Naive thymus-derived CD4-positive, alpha-beta T cell (primary cell): Measurements from ENCODE around the gene AIRE. TPM values are rescaled to one million over a fixed set of nuclear protein-coding genes. Genes with fewer than 3 reads are reported as not detected.

Experiments used
- ATAC-seq: fragments of 150-1000 bp; cut with Tn5 transposase; 2 replicates; pipeline ENCODE4 v1.10.0; 2021; ENCODE audit warnings: mild to moderate bottlenecking, moderate library complexity
- CTCF ChIA-PET: fragments of 350-600 bp; sonication (Branson Sonifier 250); formaldehyde crosslinking; loops from one replicate; lab custom pipeline; 2021; ENCODE audit warnings: antibody characterized with exemption; lab: Charles Lee
- POLR2A ChIA-PET: fragments of 350-600 bp; sonication (Branson Sonifier 250); formaldehyde crosslinking; loops from one replicate; lab custom pipeline; 2021; ENCODE audit warnings: antibody characterized with exemption, inconsistent platforms; lab: Charles Lee
- DNase-seq, 9 donors: peaks; one replicate each; pipeline versions ENCODE4 v3.0.0 to v3.0.0-alpha.2; 2020 to 2022; ENCODE audit warnings: mixed read lengths in 1 of 9
- H3K27ac ChIP-seq: one replicate; pipeline ENCODE4 v1.7.0; 2013; ENCODE audit warnings: mild to moderate bottlenecking, low read depth, low read length, moderate library complexity
- H3K27me3 ChIP-seq, 2 donors: one replicate each; pipeline ENCODE4 v1.7.0; 2013; ENCODE audit warnings: low read length in 2 of 2, mild to moderate bottlenecking in 2 of 2, moderate library complexity in 2 of 2; ENCODE audit not compliant: control insufficient read depth in 2 of 2, insufficient read depth in 2 of 2
- H3K36me3 ChIP-seq, 3 experiments: 1 replicate in 2 of 3; 2 replicates in 1 of 3; pipeline ENCODE4 v1.7.0; 2013; ENCODE audit warnings: low read length in 3 of 3, mild to moderate bottlenecking in 3 of 3, moderate library complexity in 1 of 3; ENCODE audit not compliant: insufficient read depth in 3 of 3, control insufficient read depth in 2 of 3
- H3K4me1 ChIP-seq, 2 donors: one replicate each; pipeline ENCODE4 v1.7.0; 2013; ENCODE audit warnings: low read length in 2 of 2, mild to moderate bottlenecking in 2 of 2, moderate library complexity in 1 of 2; ENCODE audit not compliant: control insufficient read depth in 2 of 2, insufficient read depth in 2 of 2
- H3K4me3 ChIP-seq: 2 replicates; pipeline ENCODE4 v1.7.0; 2013; ENCODE audit warnings: mild to moderate bottlenecking, low read length
- H3K9me3 ChIP-seq, 3 experiments: 1 replicate in 2 of 3; 2 replicates in 1 of 3; pipeline ENCODE4 v1.7.0; 2013; ENCODE audit warnings: low read length in 3 of 3; ENCODE audit not compliant: control insufficient read depth in 2 of 3
- H3K27ac Mint-ChIP-seq, 9 donors: one replicate each; pipeline ENCODE4 v1.8.0; 2020 to 2022; ENCODE audit warnings: mixed read lengths in 9 of 9, mild to moderate bottlenecking in 8 of 9, moderate library complexity in 5 of 9, inconsistent platforms in 2 of 9
- H3K27me3 Mint-ChIP-seq, 5 donors: one replicate each; pipeline ENCODE4 v1.8.0; 2021 to 2022; ENCODE audit warnings: mixed read lengths in 5 of 5, mild to moderate bottlenecking in 1 of 5
- H3K36me3 Mint-ChIP-seq, 5 donors: one replicate each; pipeline ENCODE4 v1.8.0; 2020 to 2022; ENCODE audit warnings: mixed read lengths in 5 of 5, mild to moderate bottlenecking in 3 of 5, inconsistent platforms in 1 of 5
- H3K4me1 Mint-ChIP-seq, 7 donors: one replicate each; pipeline ENCODE4 v1.8.0; 2020 to 2022; ENCODE audit warnings: mixed read lengths in 7 of 7, mild to moderate bottlenecking in 3 of 7, inconsistent platforms in 1 of 7
- H3K4me3 Mint-ChIP-seq, 10 donors: one replicate each; pipeline ENCODE4 v1.8.0; 2020 to 2022; ENCODE audit warnings: mild to moderate bottlenecking in 10 of 10, mixed read lengths in 10 of 10, moderate library complexity in 6 of 10, inconsistent platforms in 2 of 10
- H3K9me3 Mint-ChIP-seq, 11 donors: one replicate each; pipeline ENCODE4 v1.8.0; 2020 to 2022; ENCODE audit warnings: mixed read lengths in 11 of 11, mild to moderate bottlenecking in 4 of 11, inconsistent platforms in 1 of 11, moderate library complexity in 1 of 11
- intact Hi-C, 2 donors: fragments of 100-400 bp; cut with micrococcal nuclease; formaldehyde crosslinking; loops; one replicate each; pipeline ENCODE4 v1.15.1; 2023
- polyA plus RNA-seq, 2 donors: library from polyadenylated mRNA; unstranded; fragments of 300-500 nt; fragmentation: Illumina TruSeq; gene quantifications; one replicate each; pipeline ENCODE4 v1.2.3, GENCODE V29; 2021
- total RNA-seq, 6 experiments: library from RNA in 5 of 6; stranded (reverse) in 5 of 6; gene quantifications; 1 replicate in 5 of 6; 2 replicates in 1 of 6; pipeline ENCODE4 v1.2.3 and lab custom pipeline; 2021 to 2026

AIRE gene
- total and polyA plus RNA-seq, 7 experiments from 2014 or later: 0.14 to 2.6 (median 0.32) TPM; not detected in 4

DNA sequence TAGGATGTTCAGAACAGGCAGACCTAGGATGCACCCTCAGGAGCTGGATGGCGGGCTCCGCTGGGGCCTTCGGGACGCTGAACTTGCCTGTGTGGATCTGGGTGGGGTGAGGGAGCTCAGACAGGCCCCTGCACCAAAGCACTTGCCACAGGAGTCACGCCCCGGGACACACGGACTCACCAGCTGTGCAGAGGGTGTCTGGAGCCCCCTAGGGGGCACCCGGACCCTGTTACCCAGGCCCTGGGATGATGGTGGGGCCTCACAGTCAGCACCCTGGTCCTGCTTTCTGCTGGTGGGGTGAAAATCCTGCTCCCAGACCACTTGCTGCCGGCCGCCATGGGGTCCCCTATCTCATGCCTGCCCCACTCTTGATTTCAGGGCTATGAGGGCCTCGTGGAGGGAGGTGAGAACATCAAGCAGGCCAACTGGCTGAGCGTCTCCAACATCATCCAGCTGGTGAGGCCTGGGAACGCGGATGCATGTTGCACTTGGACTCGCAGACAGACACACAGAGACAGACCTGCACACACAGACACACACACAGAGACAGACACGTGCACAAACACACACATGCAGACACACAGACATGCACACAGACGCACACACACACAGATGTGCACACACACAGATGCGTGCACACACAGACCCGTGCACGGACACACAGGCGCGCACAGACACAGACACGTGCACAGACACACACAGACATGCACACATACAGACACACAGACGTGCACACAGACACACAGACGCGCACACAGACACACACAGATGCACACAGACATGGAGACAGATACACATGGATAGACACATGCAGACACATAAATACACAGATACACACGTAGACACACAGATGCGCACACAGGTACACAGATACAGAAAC lies 25.2 kb downstream of the AIRE start:
- no peak for ATAC-seq
- peaks cover 1 to 15% (median 7%) of the 10 kb centered on the region in 7 donors for H3K4me1 Mint-ChIP-seq
- intact Hi-C loops: no loop called here

DNA sequence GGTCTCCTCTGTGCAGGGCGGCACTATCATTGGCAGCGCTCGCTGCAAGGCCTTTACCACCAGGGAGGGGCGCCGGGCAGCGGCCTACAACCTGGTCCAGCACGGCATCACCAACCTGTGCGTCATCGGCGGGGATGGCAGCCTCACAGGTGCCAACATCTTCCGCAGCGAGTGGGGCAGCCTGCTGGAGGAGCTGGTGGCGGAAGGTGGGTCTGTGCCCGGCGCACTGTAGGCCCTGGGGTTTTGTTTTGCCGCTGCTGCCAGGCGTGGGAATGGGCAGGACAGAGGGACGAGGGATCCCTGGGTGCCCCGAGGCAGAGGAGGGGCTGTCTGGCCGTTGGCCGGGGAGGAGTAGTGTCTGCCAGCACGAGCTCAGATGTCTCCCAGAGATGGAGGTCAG lies 26.4 kb downstream of the AIRE start:
- POLR2A ChIA-PET: no interaction called here
- Mint-ChIP-seq H3K27me3 (no peaks in the 10 kb centered on the region), H3K27ac (no peak overlapping the region), H3K4me3 (no peak overlapping the region), H3K36me3 (peaks cover 6 to 15% (median 7%) of the 10 kb centered on the region in 5 donors), H3K4me1 (peaks cover 0 to 15% (median 7%) of the 10 kb centered on the region in 7 donors), H3K9me3 (no peaks in the 10 kb centered on the region)
- DNase-seq: no peak
- CTCF ChIA-PET: no interaction called here
- H3K4me1 ChIP-seq: no peaks in the 10 kb centered on the region
- no peak overlapping the region for H3K4me3 ChIP-seq
- intact Hi-C loops: no loop called here
- H3K9me3 ChIP-seq: no peaks in the 10 kb centered on the region
- H3K27me3 ChIP-seq: no peaks in the 10 kb centered on the region
- ATAC-seq: no peak
- peaks cover 7 to 90% (median 14%) of the 10 kb centered on the region in 3 experiments for H3K36me3 ChIP-seq
- H3K27ac ChIP-seq: no peak overlapping the region

More for the DNA sequence above, 25.2 kb downstream of the AIRE start:
- Histone ChIP-seq H3K36me3 (peaks cover 7 to 90% (median 14%) of the 10 kb centered on the region in 3 experiments), H3K27ac (no peak overlapping the region), H3K9me3 (no peaks in the 10 kb centered on the region), H3K4me1 (no peaks in the 10 kb centered on the region), H3K27me3 (no peaks in the 10 kb centered on the region), H3K4me3 (no peak overlapping the region)
- H3K9me3 Mint-ChIP-seq: no peaks in the 10 kb centered on the region
- no peak for DNase-seq
- no peak overlapping the region for H3K4me3 Mint-ChIP-seq
- ChIA-PET POLR2A (no interaction called here), CTCF (no interaction called here)
- peak overlapping the region in 4 of 9 donors; percentile 3 to 63 (median 50) for H3K27ac Mint-ChIP-seq
- no peaks in the 10 kb centered on the region for H3K27me3 Mint-ChIP-seq
- peaks cover 6 to 12% (median 7%) of the 10 kb centered on the region in 5 donors for H3K36me3 Mint-ChIP-seq

DNA sequence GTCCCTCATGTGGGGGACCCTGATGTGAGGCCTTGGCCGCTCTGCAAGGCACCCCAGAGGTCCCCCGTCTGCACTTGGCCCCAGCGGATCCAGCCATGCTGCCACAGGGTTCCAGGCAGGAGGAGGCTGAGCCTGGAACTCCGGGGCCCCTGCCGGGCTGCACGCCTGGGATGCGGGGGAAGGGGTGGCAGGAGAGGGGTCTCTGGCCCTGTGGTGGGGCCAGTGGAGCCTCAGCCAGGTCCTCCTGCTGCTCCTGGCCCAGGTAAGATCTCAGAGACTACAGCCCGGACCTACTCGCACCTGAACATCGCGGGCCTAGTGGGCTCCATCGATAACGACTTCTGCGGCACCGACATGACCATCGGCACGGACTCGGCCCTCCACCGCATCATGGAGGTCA lies 27.0 kb downstream of the AIRE start:
- H3K4me1 Mint-ChIP-seq: peaks cover 0 to 15% (median 6%) of the 10 kb centered on the region in 7 donors
- H3K9me3 Mint-ChIP-seq: no peaks in the 10 kb centered on the region
- no peak overlapping the region for H3K27ac Mint-ChIP-seq
- no peak overlapping the region for H3K27ac ChIP-seq
- H3K9me3 ChIP-seq: no peaks in the 10 kb centered on the region
- no peak for ATAC-seq
- intact Hi-C loops: no loop called here
- H3K27me3 Mint-ChIP-seq: no peaks in the 10 kb centered on the region
- H3K4me3 ChIP-seq: no peak overlapping the region
- ChIA-PET CTCF (no interaction called here), POLR2A (no interaction called here)
- H3K4me3 Mint-ChIP-seq: no peak overlapping the region
- DNase-seq: no peak
- no peaks in the 10 kb centered on the region for H3K27me3 ChIP-seq
- no peaks in the 10 kb centered on the region for H3K4me1 ChIP-seq
- H3K36me3 ChIP-seq: peaks cover 7 to 90% (median 14%) of the 10 kb centered on the region in 3 experiments
- H3K36me3 Mint-ChIP-seq: peaks cover 6 to 13% (median 7%) of the 10 kb centered on the region in 5 donors

DNA sequence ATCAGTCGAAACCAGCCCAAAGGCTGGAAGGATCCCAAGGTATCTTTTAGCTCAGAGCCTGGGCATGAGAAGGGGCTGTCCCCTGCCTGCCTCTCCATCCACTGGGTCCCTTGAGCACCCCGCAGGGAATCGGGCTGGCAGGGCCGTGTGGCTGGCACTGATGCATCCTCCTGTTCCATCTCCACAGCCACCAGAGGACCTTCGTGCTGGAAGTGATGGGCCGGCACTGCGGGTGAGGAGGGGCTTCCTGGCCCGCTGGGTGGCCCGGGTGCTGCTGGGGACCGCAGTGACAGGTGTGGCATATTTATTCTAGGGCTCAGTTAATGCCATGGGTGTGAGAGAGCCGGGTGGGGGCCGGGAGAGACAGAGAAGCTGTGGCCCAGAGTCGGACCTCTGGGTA lies 27.8 kb downstream of the AIRE start:
- Histone ChIP-seq H3K27ac (no peak overlapping the region), H3K36me3 (peaks cover 7 to 92% (median 14%) of the 10 kb centered on the region in 3 experiments), H3K27me3 (no peaks in the 10 kb centered on the region), H3K4me3 (no peak overlapping the region), H3K4me1 (no peaks in the 10 kb centered on the region), H3K9me3 (no peaks in the 10 kb centered on the region)
- ChIA-PET CTCF (no interaction called here), POLR2A (no interaction called here)
- peaks cover 0 to 15% (median 0%) of the 10 kb centered on the region in 7 donors for H3K4me1 Mint-ChIP-seq
- DNase-seq (no peak), ATAC-seq (no peak)
- no peaks in the 10 kb centered on the region for H3K27me3 Mint-ChIP-seq
- no peak overlapping the region for H3K4me3 Mint-ChIP-seq
- no peaks in the 10 kb centered on the region for H3K9me3 Mint-ChIP-seq
- intact Hi-C loops: no loop called here
- H3K36me3 Mint-ChIP-seq: peaks cover 6 to 9% (median 7%) of the 10 kb centered on the region in 5 donors
- H3K27ac Mint-ChIP-seq: peak overlapping the region in 1 of 9 donors; percentile 46

DNA sequence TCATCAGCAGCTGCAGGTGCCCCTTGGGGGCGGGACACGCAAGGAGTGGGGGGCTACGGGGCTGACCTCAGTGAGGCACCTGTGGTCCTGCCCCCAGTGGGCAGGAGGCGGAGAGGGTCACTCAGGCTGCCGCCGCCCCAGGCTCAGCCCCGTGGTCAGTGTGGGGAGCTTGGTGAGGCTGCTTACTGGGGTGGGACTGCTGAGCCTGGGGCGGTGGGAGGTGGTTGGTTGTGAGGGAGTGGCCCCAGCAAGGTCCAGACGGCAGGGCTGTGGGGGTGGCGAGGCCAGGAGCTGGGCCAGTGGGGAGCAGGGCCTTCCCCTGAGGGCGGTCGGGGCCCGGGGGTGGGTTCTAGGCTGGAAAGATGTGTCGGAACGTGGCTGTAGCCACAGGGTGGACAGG lies 28.5 kb downstream of the AIRE start:
- ChIA-PET POLR2A (no interaction called here), CTCF (no interaction called here)
- H3K4me1 Mint-ChIP-seq: peaks cover 0 to 15% (median 0%) of the 10 kb centered on the region in 7 donors

DNA sequence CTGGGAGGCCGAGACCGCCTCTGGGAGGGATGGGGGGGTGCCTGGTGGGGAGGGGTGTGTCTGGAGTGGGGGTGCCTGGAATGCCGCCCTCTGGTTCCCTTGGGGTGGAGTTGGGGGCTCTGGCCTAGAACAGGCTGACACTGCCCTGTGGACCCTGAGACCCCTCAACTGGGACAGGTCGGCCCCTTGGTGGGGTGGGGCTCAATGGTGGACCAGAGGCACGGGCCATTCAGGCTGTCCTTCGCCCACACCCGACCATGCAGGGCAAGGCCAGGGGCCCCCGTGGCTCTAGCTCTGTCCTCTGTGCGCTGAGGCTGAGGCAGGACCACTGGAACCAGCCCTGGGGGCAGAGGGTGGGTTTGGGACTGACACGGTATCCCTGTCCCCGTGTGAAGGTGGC lies 28.9 kb downstream of the AIRE start:
- Mint-ChIP-seq H3K4me3 (no peak overlapping the region), H3K4me1 (peaks cover 0 to 15% (median 0%) of the 10 kb centered on the region in 7 donors), H3K27ac (no peak overlapping the region), H3K27me3 (no peaks in the 10 kb centered on the region), H3K9me3 (no peaks in the 10 kb centered on the region), H3K36me3 (peaks cover 6 to 9% (median 7%) of the 10 kb centered on the region in 5 donors)
- CTCF ChIA-PET: no interaction called here
- H3K4me1 ChIP-seq: no peaks in the 10 kb centered on the region
- no peaks in the 10 kb centered on the region for H3K27me3 ChIP-seq
- ATAC-seq (no peak), DNase-seq (no peak)
- H3K9me3 ChIP-seq: no peaks in the 10 kb centered on the region
- H3K36me3 ChIP-seq: peaks cover 7 to 97% (median 14%) of the 10 kb centered on the region in 3 experiments
- H3K4me3 ChIP-seq: no peak overlapping the region
- H3K27ac ChIP-seq: no peak overlapping the region
- POLR2A ChIA-PET: no interaction called here
- intact Hi-C loops: no loop called here

More for the DNA sequence above, 28.5 kb downstream of the AIRE start:
- H3K27me3 Mint-ChIP-seq: no peaks in the 10 kb centered on the region
- peaks cover 6 to 9% (median 7%) of the 10 kb centered on the region in 5 donors for H3K36me3 Mint-ChIP-seq
- no peaks in the 10 kb centered on the region for H3K9me3 Mint-ChIP-seq
- Histone ChIP-seq H3K4me1 (no peaks in the 10 kb centered on the region), H3K9me3 (no peaks in the 10 kb centered on the region), H3K27ac (no peak overlapping the region), H3K36me3 (peaks cover 7 to 97% (median 14%) of the 10 kb centered on the region in 3 experiments), H3K4me3 (no peak overlapping the region), H3K27me3 (no peaks in the 10 kb centered on the region)
- no peak overlapping the region for H3K4me3 Mint-ChIP-seq
- intact Hi-C loops: no loop called here
- DNase-seq (no peak), ATAC-seq (no peak)
- no peak overlapping the region for H3K27ac Mint-ChIP-seq
